ENCODE measurements around the gene SNX11.

SNX11 gene

GRCh38 chr17:48128400-48128799 is 20.8 kb downstream of the SNX11 start:
- no peak overlapping the region for H3K4me2 ChIP-seq (ENCODE audit: low read length, poor library complexity, severe bottlenecking)
- H3K9ac ChIP-seq (ENCODE audit: low read length), result no peak overlapping the region
- H3K27ac ChIP-seq (ENCODE audit: low read length, poor library complexity, severe bottlenecking), result no peak overlapping the region
- H2BK12ac ChIP-seq (ENCODE audit: low read length in 2 of 2), result no peak overlapping the region
- H4K91ac ChIP-seq (ENCODE audit: low read length), result no peak overlapping the region
- no peak overlapping the region for H3K4ac ChIP-seq (ENCODE audit: low read depth in 1 of 2, low read length in 2 of 2)
- no peaks in the 10 kb centered on the region for H3K9me3 ChIP-seq (ENCODE audit: control insufficient read depth, low read length)
- H2BK120ac ChIP-seq (ENCODE audit: low read depth, low read length), result no peak overlapping the region
- H3K4me3 ChIP-seq (ENCODE audit: insufficient read depth in 1 of 2, low read depth in 1 of 2, low read length in 2 of 2), result no peak overlapping the region
- H2AFZ ChIP-seq (ENCODE audit: low read depth, low read length), result no peak overlapping the region
- H3K79me1 ChIP-seq (replicated peaks; ENCODE audit: low read length, poor library complexity, severe bottlenecking), result no peaks in the 10 kb centered on the region
- no peak overlapping the region for H3K18ac ChIP-seq (ENCODE audit: low read depth in 1 of 2, low read length in 2 of 2)
- H3K27me3 ChIP-seq (ENCODE audit: control insufficient read depth in 1 of 2, insufficient read depth in 1 of 2, low read length in 2 of 2), result peaks cover 0 to 4% of the 10 kb centered on the region in 2 experiments
- H2BK5ac ChIP-seq (ENCODE audit: low read depth, low read length, poor library complexity, severe bottlenecking), result no peak overlapping the region
- no peak for DNase-seq
- H3K23ac ChIP-seq (ENCODE audit: low read length in 2 of 2), result no peak overlapping the region
- no peak overlapping the region for H4K8ac ChIP-seq (ENCODE audit: low read length)
- H2AK5ac ChIP-seq (ENCODE audit: low read length, severe bottlenecking), result no peak overlapping the region
- H3K36me3 ChIP-seq (ENCODE audit: control insufficient read depth in 1 of 2, insufficient read depth in 2 of 2, low read depth in 1 of 2, low read length in 2 of 2), result peaks cover 12 to 13% of the 10 kb centered on the region in 2 experiments
- peaks cover 6% of the 10 kb centered on the region for H3K4me1 ChIP-seq (ENCODE audit: control insufficient read depth, insufficient read depth, low read depth, low read length)
- no peak overlapping the region for H3K14ac ChIP-seq (ENCODE audit: low read length in 2 of 2)
- H2BK15ac ChIP-seq (ENCODE audit: low read depth, poor library complexity, severe bottlenecking), result no peak overlapping the region
- WGBS, result 42% methylated on average over 3 of the region's 5 CpGs

GRCh38 chr17:48129981-48130380 is 22.4 kb downstream of the SNX11 start:
- no peak overlapping the region for H3K4me3 ChIP-seq (ENCODE audit: insufficient read depth in 1 of 2, low read depth in 1 of 2, low read length in 2 of 2)
- no peak overlapping the region for H2BK15ac ChIP-seq (ENCODE audit: low read depth, poor library complexity, severe bottlenecking)
- H3K14ac ChIP-seq (ENCODE audit: low read length in 2 of 2), result no peak overlapping the region
- H2AFZ ChIP-seq (ENCODE audit: low read depth, low read length), result no peak overlapping the region
- no peak overlapping the region for H3K18ac ChIP-seq (ENCODE audit: low read depth in 1 of 2, low read length in 2 of 2)
- H2BK5ac ChIP-seq (ENCODE audit: low read depth, low read length, poor library complexity, severe bottlenecking), result no peak overlapping the region
- H2AK5ac ChIP-seq (ENCODE audit: low read length, severe bottlenecking), result peak overlapping the region; percentile 39
- H3K4ac ChIP-seq (ENCODE audit: low read depth in 1 of 2, low read length in 2 of 2), result peak overlapping the region in 1 of 2 experiments; percentile 33
- H4K8ac ChIP-seq (ENCODE audit: low read length), result no peak overlapping the region
- H2BK12ac ChIP-seq (ENCODE audit: low read length in 2 of 2), result no peak overlapping the region
- H3K36me3 ChIP-seq (ENCODE audit: control insufficient read depth in 1 of 2, insufficient read depth in 2 of 2, low read depth in 1 of 2, low read length in 2 of 2), result peaks cover 7 to 9% of the 10 kb centered on the region in 2 experiments
- no peak overlapping the region for H4K91ac ChIP-seq (ENCODE audit: low read length)
- no peak overlapping the region for H3K4me2 ChIP-seq (ENCODE audit: low read length, poor library complexity, severe bottlenecking)
- no peak overlapping the region for H3K23ac ChIP-seq (ENCODE audit: low read length in 2 of 2)
- no peaks in the 10 kb centered on the region for H3K9me3 ChIP-seq (ENCODE audit: control insufficient read depth, low read length)
- H3K4me1 ChIP-seq (ENCODE audit: control insufficient read depth, insufficient read depth, low read depth, low read length), result peaks cover 6% of the 10 kb centered on the region
- H3K9ac ChIP-seq (ENCODE audit: low read length), result no peak overlapping the region
- no peaks in the 10 kb centered on the region for H3K79me1 ChIP-seq (replicated peaks; ENCODE audit: low read length, poor library complexity, severe bottlenecking)
- no peak for DNase-seq
- no peak overlapping the region for H2BK120ac ChIP-seq (ENCODE audit: low read depth, low read length)
- H3K27ac ChIP-seq (ENCODE audit: low read length, poor library complexity, severe bottlenecking), result no peak overlapping the region
- WGBS, result 63% methylated on average over 3 of the region's 5 CpGs
- H3K27me3 ChIP-seq (ENCODE audit: control insufficient read depth in 1 of 2, insufficient read depth in 1 of 2, low read length in 2 of 2), result peaks cover 0 to 4% of the 10 kb centered on the region in 2 experiments

- DNase-seq, result peak; percentile 73
- H3K4me2 ChIP-seq (ENCODE audit: low read length, poor library complexity, severe bottlenecking), result no peak overlapping the region
Measured at GRCh38 chr17:48131216-48131824, 23.8 kb downstream of the SNX11 start.

GRCh38 chr17:48132385-48132784 is 24.8 kb downstream of the SNX11 start:
- Histone ChIP-seq H3K4me3 (ENCODE audit: insufficient read depth in 1 of 2, low read depth in 1 of 2, low read length in 2 of 2) (no peak overlapping the region), H3K4ac (ENCODE audit: low read depth in 1 of 2, low read length in 2 of 2) (no peak overlapping the region), H4K91ac (ENCODE audit: low read length) (no peak overlapping the region), H3K23ac (ENCODE audit: low read length in 2 of 2) (no peak overlapping the region), H3K27me3 (ENCODE audit: control insufficient read depth in 1 of 2, insufficient read depth in 1 of 2, low read length in 2 of 2) (peaks cover 4% of the 10 kb centered on the region in 2 experiments), H3K9me3 (ENCODE audit: control insufficient read depth, low read length) (no peaks in the 10 kb centered on the region), H3K4me2 (ENCODE audit: low read length, poor library complexity, severe bottlenecking) (no peak overlapping the region), H3K9ac (ENCODE audit: low read length) (no peak overlapping the region), H2BK15ac (ENCODE audit: low read depth, poor library complexity, severe bottlenecking) (no peak overlapping the region), H3K27ac (ENCODE audit: low read length, poor library complexity, severe bottlenecking) (no peak overlapping the region), H3K79me1 (replicated peaks; ENCODE audit: low read length, poor library complexity, severe bottlenecking) (no peaks in the 10 kb centered on the region), H4K8ac (ENCODE audit: low read length) (no peak overlapping the region), H2AFZ (ENCODE audit: low read depth, low read length) (no peak overlapping the region), H3K14ac (ENCODE audit: low read length in 2 of 2) (no peak overlapping the region), H3K18ac (ENCODE audit: low read depth in 1 of 2, low read length in 2 of 2) (no peak overlapping the region), H2BK120ac (ENCODE audit: low read depth, low read length) (no peak overlapping the region), H3K4me1 (ENCODE audit: control insufficient read depth, insufficient read depth, low read depth, low read length) (peaks cover 5% of the 10 kb centered on the region), H2BK5ac (ENCODE audit: low read depth, low read length, poor library complexity, severe bottlenecking) (no peak overlapping the region), H2AK5ac (ENCODE audit: low read length, severe bottlenecking) (no peak overlapping the region), H2BK12ac (ENCODE audit: low read length in 2 of 2) (no peak overlapping the region), H3K36me3 (ENCODE audit: control insufficient read depth in 1 of 2, insufficient read depth in 2 of 2, low read depth in 1 of 2, low read length in 2 of 2) (peaks cover 0 to 3% of the 10 kb centered on the region in 2 experiments)
- DNase-seq, result no peak
- WGBS, result 95% methylated on average over 5 of the region's 5 CpGs

More at GRCh38 chr17:48131216-48131824, 23.8 kb downstream of the SNX11 start:
- Histone ChIP-seq H2BK5ac (ENCODE audit: low read depth, low read length, poor library complexity, severe bottlenecking) (no peak overlapping the region), H2BK120ac (ENCODE audit: low read depth, low read length) (no peak overlapping the region), H3K79me1 (replicated peaks; ENCODE audit: low read length, poor library complexity, severe bottlenecking) (no peaks in the 10 kb centered on the region), H3K27me3 (ENCODE audit: control insufficient read depth in 1 of 2, insufficient read depth in 1 of 2, low read length in 2 of 2) (peaks cover 0 to 4% of the 10 kb centered on the region in 2 experiments), H4K91ac (ENCODE audit: low read length) (no peak overlapping the region), H3K27ac (ENCODE audit: low read length, poor library complexity, severe bottlenecking) (no peak overlapping the region), H3K4ac (ENCODE audit: low read depth in 1 of 2, low read length in 2 of 2) (no peak overlapping the region), H2AFZ (ENCODE audit: low read depth, low read length) (no peak overlapping the region), H3K23ac (ENCODE audit: low read length in 2 of 2) (no peak overlapping the region), H2BK15ac (ENCODE audit: low read depth, poor library complexity, severe bottlenecking) (no peak overlapping the region), H3K36me3 (ENCODE audit: control insufficient read depth in 1 of 2, insufficient read depth in 2 of 2, low read depth in 1 of 2, low read length in 2 of 2) (peaks cover 3 to 7% of the 10 kb centered on the region in 2 experiments), H3K14ac (ENCODE audit: low read length in 2 of 2) (no peak overlapping the region), H3K4me3 (ENCODE audit: insufficient read depth in 1 of 2, low read depth in 1 of 2, low read length in 2 of 2) (no peak overlapping the region), H2BK12ac (ENCODE audit: low read length in 2 of 2) (no peak overlapping the region), H4K8ac (ENCODE audit: low read length) (no peak overlapping the region), H2AK5ac (ENCODE audit: low read length, severe bottlenecking) (no peak overlapping the region), H3K9me3 (ENCODE audit: control insufficient read depth, low read length) (no peaks in the 10 kb centered on the region), H3K4me1 (ENCODE audit: control insufficient read depth, insufficient read depth, low read depth, low read length) (peaks cover 6% of the 10 kb centered on the region), H3K18ac (ENCODE audit: low read depth in 1 of 2, low read length in 2 of 2) (no peak overlapping the region), H3K9ac (ENCODE audit: low read length) (no peak overlapping the region)
- 52% methylated on average over 3 of the region's 4 CpGs for WGBS
